DOHH2 (cell line): ENCODE data around the gene FAM20C.

Experiments used
- H3F3A ChIP-seq: fragments of 200-600 bp; sonication (generic), shearing (Covaris generic); 2 replicates; pipeline ENCODE4 v1.6.0; 2016; ENCODE audit warnings: antibody characterized with exemption, mild to moderate bottlenecking; ENCODE audit not compliant: control insufficient read depth, insufficient read depth
- H3K27ac ChIP-seq: fragments of 200-600 bp; sonication (generic); 2 replicates; pipeline ENCODE4 v1.5.1; 2014; ENCODE audit warnings: low read depth, mild to moderate bottlenecking, low read length, moderate library complexity
- H3K27me3 ChIP-seq: fragments of 200-600 bp; sonication (generic); 2 replicates; pipeline ENCODE4 v1.6.1; 2014; ENCODE audit warnings: mild to moderate bottlenecking, low read length, mixed read lengths; ENCODE audit not compliant: control insufficient read depth
- H3K36me3 ChIP-seq: fragments of 200-600 bp; sonication (generic); 2 replicates; pipeline ENCODE4 v1.6.1; 2014; ENCODE audit warnings: mild to moderate bottlenecking, low read length, moderate library complexity, mixed read lengths; ENCODE audit not compliant: control insufficient read depth
- H3K4me1 ChIP-seq: fragments of 200-600 bp; sonication (generic); 2 replicates; pipeline ENCODE4 v1.6.1; 2014; ENCODE audit warnings: mild to moderate bottlenecking, low read length, mixed read lengths; ENCODE audit not compliant: control insufficient read depth
- H3K4me2 ChIP-seq: fragments of 200-600 bp; sonication (generic); 2 replicates; pipeline ENCODE4 v1.6.0; 2014; ENCODE audit warnings: mild to moderate bottlenecking, low read length, moderate library complexity
- H3K4me3 ChIP-seq: fragments of 200-600 bp; sonication (generic); 2 replicates; pipeline ENCODE4 v1.5.1; 2014; ENCODE audit warnings: mild to moderate bottlenecking, low read length, mixed read lengths
- H3K79me2 ChIP-seq: fragments of 200-600 bp; sonication (generic); 2 replicates; pipeline ENCODE4 v1.6.1; 2014; ENCODE audit warnings: mild to moderate bottlenecking, low read length, mixed read lengths; ENCODE audit not compliant: control insufficient read depth
- H3K9me2 ChIP-seq: fragments of 200-600 bp; sonication (generic); replicated peaks from 2 replicates; pipeline ENCODE4 v1.6.1; 2014; ENCODE audit warnings: mild to moderate bottlenecking, low read length, mixed read lengths; ENCODE audit not compliant: control insufficient read depth
- H3K9me3 ChIP-seq: fragments of 200-600 bp; sonication (generic); 2 replicates; pipeline ENCODE4 v1.6.1; 2014; ENCODE audit warnings: antibody characterized with exemption, low read length, mixed read lengths; ENCODE audit not compliant: control insufficient read depth, insufficient read depth
- H4K20me1 ChIP-seq: fragments of 200-600 bp; sonication (generic); 2 replicates; pipeline ENCODE4 v1.6.0; 2014; ENCODE audit warnings: low read depth, mild to moderate bottlenecking, antibody characterized with exemption, low read length, moderate library complexity; ENCODE audit not compliant: control insufficient read depth, insufficient read depth
- EZH2phosphoT487 ChIP-seq: fragments of 200-600 bp; sonication (generic); IDR thresholded peaks from 2 replicates; pipeline ENCODE4 v1.6.1; 2017; ENCODE audit warnings: borderline replicate concordance, mild to moderate bottlenecking, antibody characterized with exemption, low read length, moderate library complexity, mixed read lengths
- TF ChIP-seq, protein P1 (sequence below): fragments of 200-600 bp; sonication (generic); IDR thresholded peaks from one replicate; pipeline ENCODE4 v1.5.1; 2014; ENCODE audit warnings: antibody characterized with exemption, mild to moderate bottlenecking, low read depth, low read length; ENCODE audit not compliant: poor library complexity, severe bottlenecking

Gene FAM20C

DNA sequence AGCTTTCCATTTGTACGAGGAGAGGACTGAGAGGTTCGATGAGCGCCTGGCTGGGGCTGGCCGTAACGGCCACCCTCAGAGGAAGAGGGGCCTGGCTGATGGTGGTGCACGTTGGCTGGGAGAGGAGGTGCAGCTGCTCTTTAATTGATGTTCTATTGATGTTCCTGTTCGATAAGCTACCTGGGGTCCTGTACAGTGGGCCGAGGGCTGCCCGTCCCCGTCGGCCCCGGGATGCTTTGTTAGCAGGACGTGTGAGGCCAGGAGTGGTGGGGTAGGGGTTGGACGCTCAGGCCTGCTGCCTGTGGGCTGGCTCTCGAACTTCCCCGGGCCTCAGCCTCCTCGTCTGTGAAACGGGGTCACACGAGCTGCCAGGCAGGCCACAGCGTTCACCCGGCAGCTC lies 25.4 kb downstream of the FAM20C start:
- H3F3A ChIP-seq: no peaks in the 10 kb centered on the region
- H3K4me1 ChIP-seq: no peaks in the 10 kb centered on the region
- no peaks in the 10 kb centered on the region for H3K27me3 ChIP-seq
- H3K4me2 ChIP-seq: no peak overlapping the region
- H3K9me2 ChIP-seq: no peaks in the 10 kb centered on the region
- H3K9me3 ChIP-seq: peaks cover 29% of the 10 kb centered on the region; the same call in 1 of the 2 replicates
- no peak overlapping the region for H3K4me3 ChIP-seq
- no peak overlapping the region for H3K27ac ChIP-seq
- TF ChIP-seq EZH2phosphoT487: no peak
- TF ChIP-seq, protein P1, sequence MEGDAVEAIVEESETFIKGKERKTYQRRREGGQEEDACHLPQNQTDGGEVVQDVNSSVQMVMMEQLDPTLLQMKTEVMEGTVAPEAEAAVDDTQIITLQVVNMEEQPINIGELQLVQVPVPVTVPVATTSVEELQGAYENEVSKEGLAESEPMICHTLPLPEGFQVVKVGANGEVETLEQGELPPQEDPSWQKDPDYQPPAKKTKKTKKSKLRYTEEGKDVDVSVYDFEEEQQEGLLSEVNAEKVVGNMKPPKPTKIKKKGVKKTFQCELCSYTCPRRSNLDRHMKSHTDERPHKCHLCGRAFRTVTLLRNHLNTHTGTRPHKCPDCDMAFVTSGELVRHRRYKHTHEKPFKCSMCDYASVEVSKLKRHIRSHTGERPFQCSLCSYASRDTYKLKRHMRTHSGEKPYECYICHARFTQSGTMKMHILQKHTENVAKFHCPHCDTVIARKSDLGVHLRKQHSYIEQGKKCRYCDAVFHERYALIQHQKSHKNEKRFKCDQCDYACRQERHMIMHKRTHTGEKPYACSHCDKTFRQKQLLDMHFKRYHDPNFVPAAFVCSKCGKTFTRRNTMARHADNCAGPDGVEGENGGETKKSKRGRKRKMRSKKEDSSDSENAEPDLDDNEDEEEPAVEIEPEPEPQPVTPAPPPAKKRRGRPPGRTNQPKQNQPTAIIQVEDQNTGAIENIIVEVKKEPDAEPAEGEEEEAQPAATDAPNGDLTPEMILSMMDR: no peak
- H3K79me2 ChIP-seq: no peaks in the 10 kb centered on the region
- no peaks in the 10 kb centered on the region for H4K20me1 ChIP-seq
- no peaks in the 10 kb centered on the region for H3K36me3 ChIP-seq

DNA sequence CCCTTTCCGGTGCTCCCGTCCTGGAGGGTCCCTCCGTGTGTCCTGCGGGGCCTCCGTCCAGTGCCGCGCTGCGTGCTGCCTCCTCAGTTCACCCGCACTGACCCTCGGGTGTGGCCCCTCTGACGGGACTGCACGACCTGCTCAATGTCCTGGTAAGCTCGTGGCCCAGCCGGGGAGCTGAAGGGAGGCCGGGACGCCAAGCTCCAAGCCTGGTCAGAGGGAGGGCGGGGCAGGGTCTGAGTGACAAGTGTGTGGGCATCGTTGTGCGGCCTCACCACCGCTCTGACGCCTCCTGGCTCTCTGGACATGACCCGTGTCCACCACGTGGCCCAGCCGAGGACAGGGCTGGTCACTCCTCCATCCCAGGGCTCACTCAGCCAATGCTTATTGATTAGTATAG lies 25.9 kb downstream of the FAM20C start:
- Histone ChIP-seq H3K27ac (no peak overlapping the region), H3K4me2 (no peak overlapping the region), H3K27me3 (no peaks in the 10 kb centered on the region), H3K36me3 (no peaks in the 10 kb centered on the region), H4K20me1 (no peaks in the 10 kb centered on the region), H3K4me3 (no peak overlapping the region), H3K9me2 (no peaks in the 10 kb centered on the region), H3K9me3 (peaks cover 31% of the 10 kb centered on the region; the same call in 1 of the 2 replicates), H3K79me2 (no peaks in the 10 kb centered on the region), H3F3A (no peaks in the 10 kb centered on the region), H3K4me1 (no peaks in the 10 kb centered on the region)
- TF ChIP-seq, protein P1: no peak
- no peak for TF ChIP-seq EZH2phosphoT487

DNA sequence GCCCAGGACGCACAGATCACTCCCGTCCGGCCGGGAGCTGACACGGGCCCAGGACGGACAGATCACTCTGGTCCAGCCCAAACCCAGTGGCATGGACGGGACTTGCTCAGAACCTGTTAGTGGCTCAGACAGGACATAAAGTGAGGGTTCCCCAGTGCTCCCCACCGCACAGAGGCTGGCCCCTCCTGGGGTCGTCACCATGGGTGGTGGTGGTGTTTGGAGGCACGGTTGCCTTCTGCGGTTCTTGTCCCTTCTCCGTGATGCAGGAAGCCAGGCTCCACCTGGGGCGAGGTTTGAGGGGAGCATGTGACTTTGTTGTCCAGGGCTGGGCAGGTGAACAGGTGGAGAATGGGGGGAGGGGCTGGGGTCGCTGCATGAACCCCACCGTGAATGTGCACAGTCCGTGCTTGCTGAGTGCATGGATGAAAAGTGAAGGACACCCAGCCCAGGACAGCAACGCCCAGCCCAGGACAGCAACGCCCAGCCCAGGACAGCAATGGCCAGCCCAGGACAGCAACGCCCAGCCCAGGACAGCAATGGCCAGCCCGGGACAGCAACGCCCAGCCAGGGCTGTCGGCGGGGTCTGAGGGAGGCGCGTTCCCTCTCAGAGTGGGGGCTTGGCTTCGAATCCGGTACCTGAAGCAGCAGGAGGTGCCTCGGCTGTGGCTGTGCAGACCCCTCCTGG lies 26.7 kb downstream of the FAM20C start:
- Histone ChIP-seq H3F3A (no peaks in the 10 kb centered on the region), H3K4me1 (no peaks in the 10 kb centered on the region), H3K4me2 (no peak overlapping the region), H3K27ac (no peak overlapping the region), H3K9me3 (peaks cover 31% of the 10 kb centered on the region; the same call in 1 of the 2 replicates), H3K4me3 (no peak overlapping the region), H3K9me2 (no peaks in the 10 kb centered on the region), H3K27me3 (no peaks in the 10 kb centered on the region), H4K20me1 (no peaks in the 10 kb centered on the region), H3K79me2 (no peaks in the 10 kb centered on the region), H3K36me3 (no peaks in the 10 kb centered on the region)
- TF ChIP-seq, protein P1: no peak
- TF ChIP-seq EZH2phosphoT487: no peak
